D721Med (cell line): ENCODE results near the gene ST8SIA6.
A peak's percentile ranks its signal among the peaks of the same experiment; 100 is the strongest.
"Not testable (repeated sequence)": the region's sequence is repeated elsewhere in the genome, so short reads cannot be mapped to it uniquely, and the experiment has no call there.

Experiments
- DNase-seq: peaks from one replicate; pipeline ENCODE4 v3.0.0; 2011; ENCODE audit warnings: low spot score; ENCODE audit not compliant: insufficient read length
- FAIRE-seq: peaks from 2 replicates; lab custom pipeline; 2011; peaks lifted over from hg19 to GRCh38; lab: Jason Lieb, UNC
- CTCF ChIP-seq: IDR thresholded peaks from 2 replicates; pipeline ENCODE4 v1.5.1; 2012; ENCODE audit warnings: mild to moderate bottlenecking, control low read depth; ENCODE audit not compliant: insufficient read depth; ENCODE audit errors: missing control alignments

The ST8SIA6 gene

DNA sequence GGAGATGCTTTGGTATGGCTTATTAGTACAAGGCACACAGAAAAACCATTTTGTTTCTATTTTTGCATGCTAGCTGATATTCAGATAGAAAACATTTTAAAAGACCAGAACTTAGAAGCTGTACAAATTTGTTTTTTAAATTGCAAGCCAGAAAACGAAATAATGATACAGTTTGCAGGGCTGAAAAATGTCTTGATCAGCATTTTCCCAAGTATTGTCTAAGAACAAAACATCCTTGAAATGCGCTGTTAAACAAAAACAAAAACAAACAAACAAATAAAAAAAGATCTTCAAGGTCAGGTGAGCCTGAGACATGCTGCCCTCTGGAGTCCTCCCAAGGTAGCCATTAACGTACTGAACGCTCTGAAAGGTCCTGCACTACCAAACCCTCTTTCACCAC is 128.0 kb downstream of the ST8SIA6 start:
- no peak for FAIRE-seq
- no peak for TF ChIP-seq CTCF
- no peak for DNase-seq

DNA sequence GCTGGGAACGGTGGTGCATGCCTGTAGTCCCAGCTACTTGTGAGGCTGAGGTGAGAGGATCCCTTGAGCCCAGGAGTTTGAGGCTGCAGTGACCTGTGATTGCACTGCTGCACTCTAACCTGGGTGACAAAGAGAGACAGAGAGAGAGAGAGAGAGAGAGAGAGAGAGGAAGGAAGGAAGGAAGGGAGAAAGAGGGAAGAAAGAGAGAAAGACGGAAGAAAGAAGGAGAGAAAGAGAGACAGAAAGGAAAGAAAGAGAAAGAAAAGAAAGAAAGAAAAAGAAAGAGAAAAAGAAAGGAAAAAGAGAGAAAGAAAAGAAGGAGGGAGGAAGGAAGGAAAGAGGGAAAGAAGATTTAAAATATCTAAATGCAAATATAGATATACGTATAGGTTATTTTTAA is 132.4 kb downstream of the ST8SIA6 start:
- FAIRE-seq, DNase-seq: not testable (repeated sequence)

- TF ChIP-seq CTCF, result no peak
- no peak for DNase-seq
- FAIRE-seq, result no peak
Measured at GRCh38 chr10:17316488-17317170, 137.8 kb downstream of the ST8SIA6 start.

DNA sequence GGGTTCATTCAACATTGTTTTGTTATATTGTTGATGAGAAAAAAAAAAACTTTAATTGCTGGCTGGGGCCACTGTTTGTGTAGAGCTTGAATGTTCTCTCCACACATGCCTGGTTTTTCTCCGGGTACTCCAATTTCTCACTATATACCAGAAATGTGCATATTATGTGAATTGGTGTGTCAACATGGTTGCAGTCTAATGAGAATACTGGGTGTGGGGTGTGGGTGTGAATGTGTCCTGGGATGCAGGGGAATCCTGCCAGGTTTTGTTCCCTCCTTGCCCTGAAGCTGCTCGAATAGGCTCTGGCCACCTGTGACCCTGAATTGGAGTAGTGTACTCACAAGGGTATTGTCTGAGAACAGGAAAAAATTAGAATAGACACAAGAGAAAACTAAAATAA is 145.0 kb downstream of the ST8SIA6 start:
- TF ChIP-seq CTCF, result no peak
- DNase-seq, result no peak
- no peak for FAIRE-seq

GRCh38 chr10:17307123-17307522 is 147.3 kb downstream of the ST8SIA6 start:
- DNase-seq, result no peak
- no peak for TF ChIP-seq CTCF
- FAIRE-seq, result no peak

- TF ChIP-seq CTCF, result no peak
- no peak for FAIRE-seq
- DNase-seq, result no peak
Measured at GRCh38 chr10:17292375-17292774, 162.0 kb downstream of the ST8SIA6 start.

DNA sequence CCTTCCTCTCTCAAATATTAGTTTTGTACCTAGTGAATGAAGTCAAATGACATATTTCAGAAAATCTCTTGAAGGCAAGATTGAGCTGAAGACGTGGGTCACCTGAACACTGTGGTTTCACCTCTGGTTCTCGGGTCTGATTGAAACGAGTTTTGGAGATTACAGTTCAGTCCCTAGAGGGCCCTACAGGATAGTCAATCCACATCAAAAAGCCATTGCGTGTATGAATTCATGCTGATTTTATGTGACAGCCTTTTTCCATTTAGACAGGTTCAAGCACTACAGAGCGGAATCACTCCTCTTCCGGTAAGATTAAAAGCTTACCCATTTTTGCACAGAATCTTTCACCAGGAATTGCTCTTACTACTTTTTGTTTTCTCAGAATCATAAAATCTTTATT is 164.2 kb downstream of the ST8SIA6 start:
- FAIRE-seq, result no peak

More for the DNA sequence above, 164.2 kb downstream of the ST8SIA6 start:
- DNase-seq, result no peak
- peak; percentile 49 for TF ChIP-seq CTCF
